Measurements from ENCODE around the gene CFAP97.

CFAP97 gene

GRCh38 chr4:185203486-185204237 is at the start of gene CFAP97:
Gene CFAP97 (minus strand): TSS chr4:185204000. CDS start chr4:185191196, 12,804 bp downstream.
- peak; percentile 43 for DNase-seq (ENCODE audit: extremely low spot score)
- ChIA-PET POLR2A (interaction anchor here (1.0 to 2.1 kb wide), 4 partner anchors 24 to 470 kb away, joined by 4 to 8 read pairs (median 5); partner anchors contain the start of genes CENPU and SLC25A4), CTCF (no interaction called here)
- TF ChIP-seq FOXM1 (IDR thresholded peaks at IDR 0.05; ENCODE audit: borderline replicate concordance) (no peak), ARNT (IDR thresholded peaks at IDR 0.05) (no peak), L3MBTL2 (conservative IDR thresholded peaks at IDR 0.05) (peak; percentile 54; the same call in 1 of the 2 replicates), TARDBP (IDR thresholded peaks at IDR 0.05) (no peak), FOXK2 (IDR thresholded peaks at IDR 0.05) (no peak)

GRCh38 chr4:185249105-185249504 is 45.3 kb upstream of the CFAP97 start:
- no peak for DNase-seq (ENCODE audit: extremely low spot score)
- POLR2A ChIA-PET = no interaction called here
- CTCF ChIA-PET = interaction anchor here (0.6 kb wide), 1 partner anchor 13 kb away, joined by 3 read pairs; no protein-coding TSS in a partner anchor
- TF ChIP-seq ELF4 (IDR thresholded peaks at IDR 0.05) (no peak), BHLHE40 (IDR thresholded peaks at IDR 0.05; ENCODE audit: borderline replicate concordance) (no peak), FOXA1 (IDR thresholded peaks at IDR 0.05) (no peak), PKNOX1 (IDR thresholded peaks at IDR 0.05) (no peak), L3MBTL2 (conservative IDR thresholded peaks at IDR 0.05) (no peak), SUZ12 (IDR thresholded peaks at IDR 0.05) (no peak), HDGF (IDR thresholded peaks at IDR 0.05; ENCODE audit: borderline replicate concordance) (no peak), ARNT (IDR thresholded peaks at IDR 0.05) (no peak)

GRCh38 chr4:185248393-185249039 is 44.7 kb upstream of the CFAP97 start:
- CTCF ChIA-PET = interaction anchor here (0.6 kb wide), 1 partner anchor 13 kb away, joined by 3 read pairs; no protein-coding TSS in a partner anchor
- DNase-seq (ENCODE audit: extremely low spot score) = no peak
- TF ChIP-seq CTBP1 (IDR thresholded peaks at IDR 0.05; ENCODE audit: borderline replicate concordance) = no peak
- no peak for TF ChIP-seq FOXM1 (IDR thresholded peaks at IDR 0.05; ENCODE audit: borderline replicate concordance)
- TF ChIP-seq NFRKB (IDR thresholded peaks at IDR 0.05) = no peak
- no peak for TF ChIP-seq FOXK2 (IDR thresholded peaks at IDR 0.05)
- TF ChIP-seq ARNT (IDR thresholded peaks at IDR 0.05) = no peak
- no peak for TF ChIP-seq BHLHE40 (IDR thresholded peaks at IDR 0.05; ENCODE audit: borderline replicate concordance)
- TF ChIP-seq SP1 (IDR thresholded peaks at IDR 0.05) = no peak
- TF ChIP-seq HDGF (IDR thresholded peaks at IDR 0.05; ENCODE audit: borderline replicate concordance) = no peak
- no peak for TF ChIP-seq SUZ12 (IDR thresholded peaks at IDR 0.05)
- no peak for TF ChIP-seq ELF4 (IDR thresholded peaks at IDR 0.05)
- no peak for TF ChIP-seq TARDBP (IDR thresholded peaks at IDR 0.05)
- TF ChIP-seq PKNOX1 (IDR thresholded peaks at IDR 0.05) = no peak
- POLR2A ChIA-PET = no interaction called here

- ChIA-PET POLR2A (no interaction called here), CTCF (interaction anchor here (0.7 kb wide), 1 partner anchor 10 kb away, joined by 3 read pairs; no protein-coding TSS in a partner anchor)
- no peak for TF ChIP-seq CTBP1 (IDR thresholded peaks at IDR 0.05; ENCODE audit: borderline replicate concordance)
- no peak for TF ChIP-seq ARNT (IDR thresholded peaks at IDR 0.05)
- no peak for TF ChIP-seq PKNOX1 (IDR thresholded peaks at IDR 0.05)
- no peak for TF ChIP-seq FOXK2 (IDR thresholded peaks at IDR 0.05)
- TF ChIP-seq LEF1 (IDR thresholded peaks at IDR 0.05; ENCODE audit: borderline replicate concordance) = no peak
- TF ChIP-seq FOXM1 (IDR thresholded peaks at IDR 0.05; ENCODE audit: borderline replicate concordance) = no peak
- no peak for TF ChIP-seq BHLHE40 (IDR thresholded peaks at IDR 0.05; ENCODE audit: borderline replicate concordance)
- no peak for TF ChIP-seq SUZ12 (IDR thresholded peaks at IDR 0.05)
- no peak for TF ChIP-seq SP1 (IDR thresholded peaks at IDR 0.05)
- no peak for TF ChIP-seq TARDBP (IDR thresholded peaks at IDR 0.05)
- DNase-seq (ENCODE audit: extremely low spot score) = no peak
These were observed 43.4 kb upstream of the CFAP97 start for GRCh38 chr4:185247151-185247550.

DNA sequence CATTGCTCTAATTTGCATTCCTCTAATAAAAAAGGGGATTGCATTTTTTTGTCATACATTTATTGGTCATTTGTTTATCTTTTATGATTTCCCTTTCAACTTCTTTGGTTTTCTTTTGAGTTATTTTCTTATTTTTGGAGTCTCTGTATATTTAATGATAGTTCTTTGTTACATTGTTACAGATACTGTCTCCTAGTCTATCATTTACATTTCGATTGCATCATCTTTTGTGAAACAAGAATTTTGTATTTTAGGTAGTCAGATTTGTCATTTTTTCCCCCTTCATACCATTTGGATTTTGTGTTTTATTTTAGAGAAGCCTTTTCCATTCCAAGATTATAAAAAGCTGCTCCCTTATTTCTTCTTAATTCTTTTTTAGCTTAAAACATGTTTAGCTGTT is 42.7 kb upstream of the CFAP97 start:
- ChIA-PET POLR2A (no interaction called here), CTCF (interaction anchor here (0.7 kb wide), 1 partner anchor 10 kb away, joined by 3 read pairs; no protein-coding TSS in a partner anchor)
- DNase-seq (ENCODE audit: extremely low spot score) = no peak
- TF ChIP-seq NFRKB (IDR thresholded peaks at IDR 0.05) (no peak), BHLHE40 (IDR thresholded peaks at IDR 0.05; ENCODE audit: borderline replicate concordance) (no peak), L3MBTL2 (conservative IDR thresholded peaks at IDR 0.05) (no peak), FOXA1 (IDR thresholded peaks at IDR 0.05) (no peak), TARDBP (IDR thresholded peaks at IDR 0.05) (no peak), SUZ12 (IDR thresholded peaks at IDR 0.05) (no peak), FOXK2 (IDR thresholded peaks at IDR 0.05) (no peak), FOXM1 (IDR thresholded peaks at IDR 0.05; ENCODE audit: borderline replicate concordance) (no peak), ELF4 (IDR thresholded peaks at IDR 0.05) (no peak), CTBP1 (IDR thresholded peaks at IDR 0.05; ENCODE audit: borderline replicate concordance) (no peak), PKNOX1 (IDR thresholded peaks at IDR 0.05) (no peak), SP1 (IDR thresholded peaks at IDR 0.05) (no peak), ARNT (IDR thresholded peaks at IDR 0.05) (no peak), LEF1 (IDR thresholded peaks at IDR 0.05; ENCODE audit: borderline replicate concordance) (no peak), ZNF384 (IDR thresholded peaks at IDR 0.05) (no peak)

Measured in HEK293T (cell line).